Middle frontal gyrus (tissue), 1 donor: ENCODE data around the gene SCO2.

Experiments
- DNase-seq: peaks from one replicate; pipeline ENCODE4 v3.0.0-alpha.2; 2015; ENCODE audit warnings: low spot score; ENCODE audit errors: extremely low spot score

SCO2 gene

GRCh38 chr22:50503475-50504145 lies 21.8 kb downstream of the SCO2 start:
- no peak for DNase-seq

GRCh38 chr22:50502628-50503474 lies 22.5 kb downstream of the SCO2 start:
- DNase-seq, result no peak

GRCh38 chr22:50502096-50502495 lies 23.3 kb downstream of the SCO2 start:
- no peak for DNase-seq

GRCh38 chr22:50500452-50500851 lies 24.9 kb downstream of the SCO2 start:
- DNase-seq, result no peak

GRCh38 chr22:50498322-50498890 lies 27.0 kb downstream of the SCO2 start:
- DNase-seq, result no peak

- DNase-seq, result no peak
These were observed 28.3 kb downstream of the SCO2 start for GRCh38 chr22:50497093-50497492.

- DNase-seq, result no peak
These were observed 34.7 kb downstream of the SCO2 start for GRCh38 chr22:50490531-50491308.

- DNase-seq, result no peak
These were observed 35.8 kb downstream of the SCO2 start for GRCh38 chr22:50489363-50490243.

GRCh38 chr22:50488886-50489285 lies 36.5 kb downstream of the SCO2 start:
- no peak for DNase-seq

GRCh38 chr22:50488006-50488677 lies 37.3 kb downstream of the SCO2 start:
- no peak for DNase-seq

GRCh38 chr22:50487290-50488005 lies 38.0 kb downstream of the SCO2 start:
- no peak for DNase-seq

- no peak for DNase-seq
These were observed 38.7 kb downstream of the SCO2 start, which contains the start of gene MIOX for GRCh38 chr22:50486561-50487289. Gene MIOX (plus strand): TSS chr22:50486859. CDS start chr22:50486898, 39 bp downstream.

- no peak for DNase-seq
These were observed 39.9 kb downstream of the SCO2 start for GRCh38 chr22:50485221-50486131.

- no peak for DNase-seq
These were observed 41.2 kb downstream of the SCO2 start for GRCh38 chr22:50483977-50484853.

- DNase-seq, result no peak
These were observed 41.8 kb downstream of the SCO2 start for GRCh38 chr22:50483556-50483955.

- DNase-seq, result no peak
These were observed 42.3 kb downstream of the SCO2 start for GRCh38 chr22:50483106-50483505.
